Activated CD4-positive, alpha-beta memory T cell treated with anti-CD3 and anti-CD28 coated beads, Interleukin-2, amount 10 ng/mL, durations not matched to agents 7 days and 5 days (primary cell): Measurements from ENCODE around the gene GRK5. TPM values are rescaled to one million over a fixed set of nuclear protein-coding genes. Genes with fewer than 3 reads are reported as not detected.

Experiments
- CTCF ChIA-PET: fragments of 350-600 bp; sonication (Branson Sonifier 250); formaldehyde crosslinking; loops from one replicate; lab custom pipeline; 2021; ENCODE audit warnings: antibody characterized with exemption, inconsistent platforms; lab: Charles Lee
- POLR2A ChIA-PET: fragments of 350-600 bp; sonication (Branson Sonifier 250); formaldehyde crosslinking; loops from one replicate; lab custom pipeline; 2021; ENCODE audit warnings: antibody characterized with exemption; lab: Charles Lee
- DNase-seq: peaks from one replicate; pipeline ENCODE4 v3.0.0-alpha.2; 2020
- H3K27ac Mint-ChIP-seq: one replicate; pipeline ENCODE4 v1.8.0; 2021; ENCODE audit warnings: mild to moderate bottlenecking, mixed read lengths
- H3K27me3 Mint-ChIP-seq: one replicate; pipeline ENCODE4 v1.8.0; 2021; ENCODE audit warnings: mixed read lengths
- H3K36me3 Mint-ChIP-seq: one replicate; pipeline ENCODE4 v1.8.0; 2021; ENCODE audit warnings: low read depth, mixed read lengths
- H3K4me1 Mint-ChIP-seq: one replicate; pipeline ENCODE4 v1.8.0; 2021; ENCODE audit warnings: mixed read lengths
- H3K4me3 Mint-ChIP-seq: one replicate; pipeline ENCODE4 v1.8.0; 2021; ENCODE audit warnings: mild to moderate bottlenecking, mixed read lengths
- H3K9me3 Mint-ChIP-seq: one replicate; pipeline ENCODE4 v1.8.0; 2021; ENCODE audit warnings: mixed read lengths
- total RNA-seq, 2 experiments: library from RNA; stranded (reverse); gene quantifications; one replicate each; pipeline ENCODE4 v1.2.3, GENCODE V29; 2021

GRK5 gene
- total RNA-seq, 2 experiments from 2014 or later, result 29.8 to 30.6 TPM

GRCh38 chr10:119333146-119333792 is 125.9 kb downstream of the GRK5 start:
- Mint-ChIP-seq H3K36me3 (peaks cover 19% of the 10 kb centered on the region), H3K4me3 (no peak overlapping the region), H3K27ac (peak overlapping the region; percentile 12), H3K27me3 (no peaks in the 10 kb centered on the region), H3K9me3 (no peaks in the 10 kb centered on the region), H3K4me1 (peaks cover 19% of the 10 kb centered on the region)
- POLR2A ChIA-PET, result interaction anchor here (0.8 to 1.0 kb wide), 3 partner anchors 27 to 123 kb away, joined by 3 to 4 read pairs (median 3); no protein-coding TSS in a partner anchor
- CTCF ChIA-PET, result interaction anchor here (0.8 to 1.4 kb wide), 4 partner anchors 24 to 134 kb away, joined by 3 to 4 read pairs (median 3); no protein-coding TSS in a partner anchor
- DNase-seq, result peak; percentile 63

GRCh38 chr10:119335671-119336353 is 128.4 kb downstream of the GRK5 start:
- CTCF ChIA-PET, result interaction anchor here (0.8 kb wide), 1 partner anchor 136 kb away, joined by 3 read pairs; no protein-coding TSS in a partner anchor
- no peak overlapping the region for H3K4me3 Mint-ChIP-seq
- H3K36me3 Mint-ChIP-seq, result peaks cover 19% of the 10 kb centered on the region
- no peaks in the 10 kb centered on the region for H3K27me3 Mint-ChIP-seq
- POLR2A ChIA-PET, result interaction anchor here (0.9 kb wide), 1 partner anchor 28 kb away, joined by 3 read pairs; no protein-coding TSS in a partner anchor
- no peak for DNase-seq
- H3K27ac Mint-ChIP-seq, result no peak overlapping the region
- H3K9me3 Mint-ChIP-seq, result no peaks in the 10 kb centered on the region
- peaks cover 22% of the 10 kb centered on the region for H3K4me1 Mint-ChIP-seq

GRCh38 chr10:119336599-119336998 is 129.2 kb downstream of the GRK5 start:
- no peaks in the 10 kb centered on the region for H3K9me3 Mint-ChIP-seq
- no peaks in the 10 kb centered on the region for H3K27me3 Mint-ChIP-seq
- H3K36me3 Mint-ChIP-seq, result peaks cover 19% of the 10 kb centered on the region
- peaks cover 30% of the 10 kb centered on the region for H3K4me1 Mint-ChIP-seq
- no peak overlapping the region for H3K27ac Mint-ChIP-seq
- POLR2A ChIA-PET, result interaction anchor here (0.9 kb wide), 1 partner anchor 29 kb away, joined by 3 read pairs; no protein-coding TSS in a partner anchor
- no peak overlapping the region for H3K4me3 Mint-ChIP-seq
- CTCF ChIA-PET, result no interaction called here
- no peak for DNase-seq

GRCh38 chr10:119337223-119337622 is 129.9 kb downstream of the GRK5 start:
- Mint-ChIP-seq H3K27ac (no peak overlapping the region), H3K4me3 (no peak overlapping the region), H3K9me3 (no peaks in the 10 kb centered on the region), H3K36me3 (peaks cover 19% of the 10 kb centered on the region), H3K27me3 (no peaks in the 10 kb centered on the region), H3K4me1 (peaks cover 36% of the 10 kb centered on the region)
- POLR2A ChIA-PET, result no interaction called here
- DNase-seq, result no peak
- CTCF ChIA-PET, result no interaction called here

- ChIA-PET CTCF (no interaction called here), POLR2A (no interaction called here)
- H3K4me1 Mint-ChIP-seq, result peaks cover 37% of the 10 kb centered on the region
Measured at GRCh38 chr10:119337796-119338432, 130.5 kb downstream of the GRK5 start.

GRCh38 chr10:119339109-119339508 is 131.7 kb downstream of the GRK5 start:
- POLR2A ChIA-PET, result interaction anchor here (0.6 to 0.8 kb wide), 2 partner anchors 11 to 132 kb away, joined by 3 read pairs; no protein-coding TSS in a partner anchor

More at GRCh38 chr10:119337796-119338432, 130.5 kb downstream of the GRK5 start:
- no peak overlapping the region for H3K27ac Mint-ChIP-seq
- no peak for DNase-seq
- H3K9me3 Mint-ChIP-seq, result no peaks in the 10 kb centered on the region
- H3K27me3 Mint-ChIP-seq, result no peaks in the 10 kb centered on the region
- H3K4me3 Mint-ChIP-seq, result no peak overlapping the region
- H3K36me3 Mint-ChIP-seq, result peaks cover 14% of the 10 kb centered on the region

GRCh38 chr10:119340893-119341458 is 133.6 kb downstream of the GRK5 start:
- POLR2A ChIA-PET, result interaction anchor here (1.0 to 1.4 kb wide), 2 partner anchors 35 to 66 kb away, joined by 3 to 4 read pairs; no protein-coding TSS in a partner anchor
- Mint-ChIP-seq H3K36me3 (peaks cover 7% of the 10 kb centered on the region), H3K27ac (no peak overlapping the region)

More at GRCh38 chr10:119339109-119339508, 131.7 kb downstream of the GRK5 start:
- Mint-ChIP-seq H3K27me3 (no peaks in the 10 kb centered on the region), H3K9me3 (no peaks in the 10 kb centered on the region), H3K36me3 (peaks cover 8% of the 10 kb centered on the region), H3K27ac (no peak overlapping the region), H3K4me3 (no peak overlapping the region), H3K4me1 (peaks cover 29% of the 10 kb centered on the region)
- DNase-seq, result no peak
- CTCF ChIA-PET, result interaction anchor here (1.0 to 1.5 kb wide), 2 partner anchors 13 to 132 kb away, joined by 4 to 7 read pairs; partner anchors contain the start of gene GRK5

GRCh38 chr10:119341459-119342301 is 134.3 kb downstream of the GRK5 start:
- ChIA-PET POLR2A (interaction anchor here (1.0 to 1.4 kb wide), 2 partner anchors 36 to 67 kb away, joined by 3 to 4 read pairs; no protein-coding TSS in a partner anchor), CTCF (no interaction called here)
- Mint-ChIP-seq H3K36me3 (peaks cover 7% of the 10 kb centered on the region), H3K4me3 (no peak overlapping the region), H3K4me1 (peaks cover 39% of the 10 kb centered on the region), H3K9me3 (no peaks in the 10 kb centered on the region), H3K27ac (no peak overlapping the region), H3K27me3 (no peaks in the 10 kb centered on the region)
- peak; percentile 64 for DNase-seq

More at GRCh38 chr10:119340893-119341458, 133.6 kb downstream of the GRK5 start:
- Mint-ChIP-seq H3K4me3 (no peak overlapping the region), H3K9me3 (no peaks in the 10 kb centered on the region), H3K27me3 (no peaks in the 10 kb centered on the region), H3K4me1 (peaks cover 39% of the 10 kb centered on the region)
- DNase-seq, result no peak
- CTCF ChIA-PET, result no interaction called here

GRCh38 chr10:119342335-119342734 is 135.0 kb downstream of the GRK5 start:
- Mint-ChIP-seq H3K27ac (no peak overlapping the region), H3K4me3 (no peak overlapping the region), H3K36me3 (peaks cover 11% of the 10 kb centered on the region), H3K27me3 (no peaks in the 10 kb centered on the region), H3K9me3 (peaks cover 2% of the 10 kb centered on the region), H3K4me1 (peaks cover 37% of the 10 kb centered on the region)
- POLR2A ChIA-PET, result interaction anchor here (1.4 kb wide), 1 partner anchor 36 kb away, joined by 4 read pairs; no protein-coding TSS in a partner anchor
- CTCF ChIA-PET, result no interaction called here
- no peak for DNase-seq

GRCh38 chr10:119343011-119343601 is 135.7 kb downstream of the GRK5 start:
- Mint-ChIP-seq H3K4me1 (peaks cover 36% of the 10 kb centered on the region), H3K27ac (no peak overlapping the region), H3K27me3 (no peaks in the 10 kb centered on the region), H3K36me3 (peaks cover 15% of the 10 kb centered on the region), H3K4me3 (no peak overlapping the region), H3K9me3 (peaks cover 2% of the 10 kb centered on the region)
- POLR2A ChIA-PET, result no interaction called here
- CTCF ChIA-PET, result no interaction called here
- no peak for DNase-seq

GRCh38 chr10:119344381-119344780 is 137.0 kb downstream of the GRK5 start:
- peaks cover 36% of the 10 kb centered on the region for H3K4me1 Mint-ChIP-seq
- peaks cover 24% of the 10 kb centered on the region for H3K36me3 Mint-ChIP-seq
- ChIA-PET CTCF (no interaction called here), POLR2A (no interaction called here)
- no peak for DNase-seq
- no peak overlapping the region for H3K27ac Mint-ChIP-seq
- no peaks in the 10 kb centered on the region for H3K27me3 Mint-ChIP-seq
- no peak overlapping the region for H3K4me3 Mint-ChIP-seq
- peaks cover 2% of the 10 kb centered on the region for H3K9me3 Mint-ChIP-seq
